ENCODE measurements around the gene AGPAT4.

The AGPAT4 gene

DNA sequence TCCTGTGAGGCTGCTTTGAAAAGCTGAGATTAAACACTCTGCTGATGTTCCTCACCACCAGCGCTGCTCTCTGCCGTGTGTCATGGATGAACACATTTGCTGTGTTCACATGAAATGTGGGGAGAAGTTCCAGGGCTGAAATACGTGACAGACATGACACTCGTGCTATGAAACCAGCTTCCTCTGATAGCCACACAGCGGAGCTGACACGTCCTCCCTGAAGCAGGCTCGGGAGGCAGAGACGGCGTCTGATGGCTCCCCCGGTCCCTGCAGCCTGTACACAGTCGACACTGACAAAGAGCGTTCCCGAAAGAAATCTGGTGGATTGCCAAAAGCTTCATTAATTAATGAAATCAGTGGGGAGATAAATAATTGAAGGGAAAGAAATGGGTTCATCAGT lies 17.5 kb downstream of the AGPAT4 start:
- no peak overlapping the region for H3K4me3 ChIP-seq (ENCODE audit: low read depth, low read length)
- H3K27me3 ChIP-seq (replicated peaks): no peaks in the 10 kb centered on the region
- in situ Hi-C loops (cut with HindIII; ENCODE audit: low pct_ligation_motif_present, low sequenced_read_pairs): no loop called here
- TF ChIP-seq CTCF (IDR thresholded peaks at IDR 0.05; ENCODE audit: low read depth, low read length, missing control alignments): no peak
- no peak for DNase-seq
- H3K27ac ChIP-seq: no peak overlapping the region
- H3K36me3 ChIP-seq (replicated peaks): peaks cover 4% of the 10 kb centered on the region

- Histone ChIP-seq H3K27me3 (replicated peaks) (no peaks in the 10 kb centered on the region), H3K36me3 (replicated peaks) (peaks cover 4% of the 10 kb centered on the region), H3K4me3 (ENCODE audit: low read depth, low read length) (no peak overlapping the region), H3K27ac (no peak overlapping the region)
- DNase-seq: no peak
- in situ Hi-C loops (cut with HindIII; ENCODE audit: low pct_ligation_motif_present, low sequenced_read_pairs): no loop called here
- no peak for TF ChIP-seq CTCF (IDR thresholded peaks at IDR 0.05; ENCODE audit: low read depth, low read length, missing control alignments)
Measured at GRCh38 chr6:161255518-161255917, 18.3 kb downstream of the AGPAT4 start.

DNA sequence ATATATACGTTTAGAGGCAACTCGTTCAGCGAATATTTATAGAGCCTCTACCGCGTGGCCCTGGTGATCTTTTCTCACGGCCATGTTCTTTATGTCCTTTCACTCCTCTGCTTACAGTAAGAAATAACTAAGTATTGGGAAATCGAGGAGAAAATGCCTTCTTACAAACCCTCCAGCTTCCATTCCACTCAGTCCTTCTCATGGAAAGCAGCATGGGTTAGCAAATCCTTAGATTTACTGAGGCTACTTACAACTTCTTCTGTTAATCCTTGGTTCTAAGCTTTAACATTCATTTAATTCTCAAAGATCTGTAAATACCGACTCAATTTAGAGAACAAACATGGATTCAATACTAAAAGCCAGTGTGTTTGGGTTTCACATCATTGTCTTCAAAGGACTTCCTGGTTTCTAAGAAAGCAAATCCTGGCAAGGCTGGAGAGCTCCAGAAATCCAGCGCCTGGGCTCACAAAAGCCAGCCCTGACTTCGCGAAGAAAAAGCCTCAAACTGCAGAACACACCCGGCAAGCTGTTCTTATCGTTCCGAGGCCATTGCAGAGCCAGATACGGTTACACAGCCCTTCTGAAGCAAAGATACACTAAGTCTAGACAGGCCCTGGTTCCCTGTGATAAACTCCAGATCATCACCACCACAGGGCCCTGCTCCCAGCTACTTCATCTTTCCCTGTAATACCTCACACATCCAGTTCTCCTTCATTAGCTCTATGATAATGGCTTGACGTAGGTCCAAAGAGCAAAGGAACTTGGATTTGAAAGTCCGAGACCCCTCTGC lies 19.2 kb downstream of the AGPAT4 start:
- H3K27ac ChIP-seq: no peak overlapping the region
- no peaks in the 10 kb centered on the region for H3K27me3 ChIP-seq (replicated peaks)
- DNase-seq: no peak
- no peak for TF ChIP-seq CTCF (IDR thresholded peaks at IDR 0.05; ENCODE audit: low read depth, low read length, missing control alignments)
- H3K36me3 ChIP-seq (replicated peaks): peaks cover 2% of the 10 kb centered on the region
- in situ Hi-C loops (cut with HindIII; ENCODE audit: low pct_ligation_motif_present, low sequenced_read_pairs): no loop called here
- no peak overlapping the region for H3K4me3 ChIP-seq (ENCODE audit: low read depth, low read length)

GRCh38 chr6:161254126-161254463 lies 19.8 kb downstream of the AGPAT4 start:
- DNase-seq: no peak
- Histone ChIP-seq H3K4me3 (ENCODE audit: low read depth, low read length) (no peak overlapping the region), H3K27ac (no peak overlapping the region), H3K27me3 (replicated peaks) (no peaks in the 10 kb centered on the region), H3K36me3 (replicated peaks) (no peaks in the 10 kb centered on the region)
- in situ Hi-C loops (cut with HindIII; ENCODE audit: low pct_ligation_motif_present, low sequenced_read_pairs): no loop called here
- TF ChIP-seq CTCF (IDR thresholded peaks at IDR 0.05; ENCODE audit: low read depth, low read length, missing control alignments): no peak

DNA sequence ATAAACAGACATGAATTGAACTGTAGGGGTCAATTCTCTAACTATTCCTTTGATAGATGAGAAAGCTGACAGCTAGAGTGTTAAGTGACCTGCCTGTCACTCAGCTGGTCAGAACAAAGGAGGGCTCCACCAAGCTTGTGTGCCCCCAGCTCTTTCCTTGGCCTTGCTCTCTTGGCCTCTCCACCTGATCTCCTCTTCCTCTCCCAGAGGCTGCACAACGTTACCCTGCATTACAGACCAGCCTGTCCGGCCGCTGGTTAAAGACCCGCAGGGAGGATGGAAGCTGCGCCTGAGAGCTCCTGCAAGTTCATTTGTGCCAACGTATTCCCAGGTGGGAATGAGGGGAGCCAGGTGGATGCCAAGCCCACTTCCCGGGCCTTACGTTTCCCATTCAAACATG lies 22.5 kb downstream of the AGPAT4 start:
- in situ Hi-C loops (cut with HindIII; ENCODE audit: low pct_ligation_motif_present, low sequenced_read_pairs): no loop called here
- Histone ChIP-seq H3K4me3 (ENCODE audit: low read depth, low read length) (no peak overlapping the region), H3K36me3 (replicated peaks) (no peaks in the 10 kb centered on the region), H3K27ac (no peak overlapping the region), H3K27me3 (replicated peaks) (no peaks in the 10 kb centered on the region)
- TF ChIP-seq CTCF (IDR thresholded peaks at IDR 0.05; ENCODE audit: low read depth, low read length, missing control alignments): no peak
- no peak for DNase-seq

GRCh38 chr6:161249327-161249726 lies 24.5 kb downstream of the AGPAT4 start:
- H3K4me3 ChIP-seq (ENCODE audit: low read depth, low read length): no peak overlapping the region
- H3K27me3 ChIP-seq (replicated peaks): no peaks in the 10 kb centered on the region
- no peak for TF ChIP-seq CTCF (IDR thresholded peaks at IDR 0.05; ENCODE audit: low read depth, low read length, missing control alignments)
- no peaks in the 10 kb centered on the region for H3K36me3 ChIP-seq (replicated peaks)
- no peak for DNase-seq
- in situ Hi-C loops (cut with HindIII; ENCODE audit: low pct_ligation_motif_present, low sequenced_read_pairs): no loop called here
- no peak overlapping the region for H3K27ac ChIP-seq
